DND-41 (cell line): ENCODE measurements around the gene SUN1.

ENCODE experiments used
- ATAC-seq: fragments of 200-7000 bp; cut with Tn5 transposase; 3 replicates; pipeline ENCODE4 v1.9.1; 2021; ENCODE audit warnings: low read depth; ENCODE audit not compliant: insufficient read depth
- DNase-seq: peaks from one replicate; pipeline ENCODE4 v3.0.0-alpha.2; 2020
- H2AFZ ChIP-seq: 2 replicates; pipeline ENCODE4 v1.6.0; 2012; ENCODE audit warnings: low read depth, low read length
- H3K27ac ChIP-seq: 2 replicates; pipeline ENCODE4 v1.5.1; 2012; ENCODE audit warnings: low read length, inconsistent platforms
- H3K27me3 ChIP-seq: fragments of 200-600 bp; sonication (generic); 2 replicates; pipeline ENCODE4 v1.6.0; 2012; ENCODE audit warnings: low read length, mild to moderate bottlenecking, inconsistent platforms; ENCODE audit not compliant: insufficient read depth, poor library complexity
- H3K36me3 ChIP-seq: 2 replicates; pipeline ENCODE4 v1.5.1; 2012; ENCODE audit warnings: low read length, inconsistent platforms; ENCODE audit not compliant: insufficient read depth
- H3K4me1 ChIP-seq: 2 replicates; pipeline ENCODE4 v1.5.1; 2012; ENCODE audit warnings: mild to moderate bottlenecking, low read length; ENCODE audit not compliant: insufficient read depth
- H3K4me2 ChIP-seq: 2 replicates; pipeline ENCODE4 v1.6.0; 2012; ENCODE audit warnings: mild to moderate bottlenecking, moderate library complexity, low read length, inconsistent platforms; ENCODE audit not compliant: insufficient read depth
- H3K4me3 ChIP-seq, 2 experiments: fragments of 200-600 bp in 1 of 2; shearing (Covaris generic) in 1 of 2; 2 replicates each; pipeline ENCODE4 v1.5.1; 2012 to 2016; ENCODE audit warnings: inconsistent platforms in 2 of 2, low read length in 2 of 2, mild to moderate bottlenecking in 2 of 2, low read depth in 1 of 2, moderate library complexity in 1 of 2
- H3K79me2 ChIP-seq: 2 replicates; pipeline ENCODE4 v1.6.0; 2012; ENCODE audit warnings: low read length, inconsistent platforms; ENCODE audit not compliant: insufficient read depth
- H3K9ac ChIP-seq: 2 replicates; pipeline ENCODE4 v1.6.0; 2012; ENCODE audit warnings: low read depth, mild to moderate bottlenecking, inconsistent platforms, low read length, moderate library complexity
- H3K9me3 ChIP-seq: 2 replicates; pipeline ENCODE4 v1.5.1; 2012; ENCODE audit warnings: low read length, moderate library complexity, mild to moderate bottlenecking, inconsistent platforms; ENCODE audit not compliant: insufficient read depth, severe bottlenecking
- H4K20me1 ChIP-seq: 2 replicates; pipeline ENCODE4 v1.6.0; 2012; ENCODE audit warnings: low read length; ENCODE audit not compliant: insufficient read depth
- EZH2 ChIP-seq: IDR thresholded peaks from 3 replicates; pipeline ENCODE4 v1.6.1; 2012; ENCODE audit warnings: borderline replicate concordance, low read depth, mild to moderate bottlenecking, moderate library complexity, low read length, inconsistent platforms; ENCODE audit not compliant: severe bottlenecking
- TF ChIP-seq, protein P1 (sequence below): IDR thresholded peaks from 2 replicates; pipeline ENCODE4 v1.5.1; 2012; ENCODE audit warnings: borderline replicate concordance, low read length, moderate library complexity, mild to moderate bottlenecking; ENCODE audit not compliant: poor library complexity, severe bottlenecking; ENCODE audit errors: extremely low read depth

Gene SUN1

DNA sequence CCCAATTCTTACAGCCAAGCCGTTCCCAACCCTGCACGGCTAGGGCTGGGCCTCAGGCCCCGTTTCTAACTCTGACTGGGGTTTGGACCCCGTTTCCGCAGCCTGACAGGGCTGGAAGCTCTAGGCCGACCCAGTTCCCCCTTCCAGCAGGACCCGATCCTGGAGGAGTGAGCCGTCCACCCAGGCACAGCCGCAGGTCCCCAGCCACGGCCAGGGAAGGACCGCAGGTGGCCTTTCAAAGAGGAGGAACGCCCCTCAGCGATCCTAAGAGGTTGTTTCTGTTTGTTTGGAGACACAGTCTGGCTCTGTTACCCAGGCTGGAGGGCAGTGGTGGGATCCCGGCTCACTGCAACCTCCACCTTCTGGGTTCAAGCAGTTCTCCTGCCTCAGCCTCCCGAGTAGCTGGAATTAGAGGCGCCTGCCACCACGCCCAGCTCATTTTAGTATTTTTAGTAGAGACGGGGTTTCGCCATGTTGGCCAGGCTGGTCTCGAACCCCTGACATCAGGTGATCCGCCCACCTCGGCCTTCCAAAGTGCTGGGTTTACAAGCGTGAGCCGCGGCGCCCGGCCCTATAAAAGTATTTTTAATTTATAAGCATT, 43.3 kb downstream of the SUN1 start:
- H4K20me1 ChIP-seq = peaks cover 27% of the 10 kb centered on the region
- no peaks in the 10 kb centered on the region for H3K27me3 ChIP-seq
- TF ChIP-seq, protein P1, sequence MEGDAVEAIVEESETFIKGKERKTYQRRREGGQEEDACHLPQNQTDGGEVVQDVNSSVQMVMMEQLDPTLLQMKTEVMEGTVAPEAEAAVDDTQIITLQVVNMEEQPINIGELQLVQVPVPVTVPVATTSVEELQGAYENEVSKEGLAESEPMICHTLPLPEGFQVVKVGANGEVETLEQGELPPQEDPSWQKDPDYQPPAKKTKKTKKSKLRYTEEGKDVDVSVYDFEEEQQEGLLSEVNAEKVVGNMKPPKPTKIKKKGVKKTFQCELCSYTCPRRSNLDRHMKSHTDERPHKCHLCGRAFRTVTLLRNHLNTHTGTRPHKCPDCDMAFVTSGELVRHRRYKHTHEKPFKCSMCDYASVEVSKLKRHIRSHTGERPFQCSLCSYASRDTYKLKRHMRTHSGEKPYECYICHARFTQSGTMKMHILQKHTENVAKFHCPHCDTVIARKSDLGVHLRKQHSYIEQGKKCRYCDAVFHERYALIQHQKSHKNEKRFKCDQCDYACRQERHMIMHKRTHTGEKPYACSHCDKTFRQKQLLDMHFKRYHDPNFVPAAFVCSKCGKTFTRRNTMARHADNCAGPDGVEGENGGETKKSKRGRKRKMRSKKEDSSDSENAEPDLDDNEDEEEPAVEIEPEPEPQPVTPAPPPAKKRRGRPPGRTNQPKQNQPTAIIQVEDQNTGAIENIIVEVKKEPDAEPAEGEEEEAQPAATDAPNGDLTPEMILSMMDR = no peak
- TF ChIP-seq EZH2 = no peak
- H3K4me3 ChIP-seq = peak overlapping the region in 1 of 2 experiments; percentile 26; a peak in 2 of 4 replicates
- DNase-seq (no peak), ATAC-seq (no peak)
- peak overlapping the region; percentile 45 for H3K9ac ChIP-seq
- no peaks in the 10 kb centered on the region for H3K9me3 ChIP-seq
- H3K4me1 ChIP-seq = peaks cover 44% of the 10 kb centered on the region
- H3K4me2 ChIP-seq = peak overlapping the region; percentile 49
- peaks cover 41% of the 10 kb centered on the region for H3K79me2 ChIP-seq
- peak overlapping the region; percentile 18 for H2AFZ ChIP-seq
- H3K36me3 ChIP-seq = peaks cover 44% of the 10 kb centered on the region
- H3K27ac ChIP-seq = peak overlapping the region; percentile 62

DNA sequence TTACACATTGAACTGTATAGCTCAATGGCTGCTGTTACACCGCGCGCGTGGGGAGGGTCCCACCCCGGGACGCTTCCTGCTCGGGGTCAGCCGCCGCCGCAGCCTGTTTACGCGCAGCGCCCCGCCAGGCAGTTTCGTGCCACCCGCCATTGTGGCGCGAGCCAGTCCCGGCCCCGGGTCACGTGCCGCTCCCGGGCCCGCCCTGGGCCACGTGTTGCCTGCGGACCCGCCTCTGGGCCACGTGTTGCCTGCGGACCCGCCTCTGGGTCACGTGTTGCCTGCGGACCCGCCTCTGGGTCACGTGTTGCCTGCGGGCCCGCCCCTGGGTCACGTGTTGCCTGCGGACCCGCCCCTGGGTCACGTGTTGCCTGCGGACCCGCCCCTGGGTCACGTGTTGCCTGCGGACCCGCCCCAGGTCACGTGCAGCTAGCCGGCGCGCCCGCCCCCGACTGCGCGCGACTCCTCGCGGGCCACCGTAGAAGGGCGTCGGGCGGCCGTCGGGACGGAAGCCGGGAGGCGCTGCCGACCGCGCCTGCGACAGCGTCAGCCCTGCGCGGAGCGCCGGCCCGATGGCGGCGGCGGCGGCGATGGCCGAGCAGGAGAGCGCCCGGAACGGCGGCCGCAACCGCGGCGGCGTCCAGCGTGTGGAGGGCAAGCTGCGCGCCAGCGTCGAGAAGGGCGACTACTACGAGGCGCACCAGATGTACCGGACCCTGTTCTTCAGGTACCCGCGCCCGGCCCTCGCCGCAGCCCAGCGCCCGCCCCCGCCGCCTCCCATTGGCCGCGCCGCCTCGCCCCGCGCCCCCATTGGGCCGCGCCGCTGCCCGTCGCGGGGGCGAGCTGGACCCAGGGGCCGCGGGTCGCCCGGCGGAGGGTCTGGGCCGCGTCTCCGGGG, 44.0 kb downstream of the SUN1 start, which contains the start of gene GET4:
TSS of gene GET4 (plus strand) at position 478 of the 895 bp plus-strand sequence. CDS start at position 570, 92 bp downstream.
- Histone ChIP-seq H3K4me3 (peak within 1 kb of the TSS; percentile 72 to 98; a peak in 3 of 4 replicates), H3K79me2 (peaks cover 48% of the 10 kb centered on the region), H3K9ac (peak within 1 kb of the TSS; percentile 77), H2AFZ (peak within 1 kb of the TSS; percentile 80), H3K27ac (peak within 1 kb of the TSS; percentile 81), H3K4me1 (peaks cover 44% of the 10 kb centered on the region), H3K4me2 (peak within 1 kb of the TSS; percentile 94), H4K20me1 (peaks cover 33% of the 10 kb centered on the region), H3K36me3 (peaks cover 44% of the 10 kb centered on the region), H3K9me3 (no peaks in the 10 kb centered on the region), H3K27me3 (no peaks in the 10 kb centered on the region)
- DNase-seq (peak; percentile 95), ATAC-seq (peak; percentile 83)
- TF ChIP-seq EZH2 = no peak
- TF ChIP-seq, protein P1 = peak; percentile 37

DNA sequence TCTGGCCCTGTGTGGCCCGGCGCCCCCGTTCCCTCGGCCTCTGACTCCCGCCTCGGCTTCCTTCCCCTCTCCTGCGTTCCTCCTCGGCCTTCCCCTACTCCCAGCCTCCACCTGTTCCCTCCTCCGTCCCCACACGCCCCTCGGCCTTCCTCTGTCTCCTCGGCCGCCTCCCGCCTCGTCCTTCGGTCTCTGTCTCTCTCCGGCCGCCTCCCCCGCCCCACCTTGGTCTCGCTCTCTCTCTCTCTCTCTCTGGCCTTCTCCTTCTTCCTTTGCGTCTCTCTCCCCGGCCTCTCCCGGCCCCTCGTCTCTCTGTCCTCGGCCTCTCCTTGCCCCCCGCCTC, 44.7 kb downstream of the SUN1 start:
- peak overlapping the region; percentile 80 for H2AFZ ChIP-seq
- DNase-seq = no peak

More for the DNA sequence above, 44.7 kb downstream of the SUN1 start:
- Histone ChIP-seq H4K20me1 (peaks cover 39% of the 10 kb centered on the region), H3K27ac (peak overlapping the region; percentile 81), H3K79me2 (peaks cover 55% of the 10 kb centered on the region), H3K27me3 (no peaks in the 10 kb centered on the region), H3K4me1 (peaks cover 44% of the 10 kb centered on the region), H3K4me3 (peak overlapping the region; percentile 72 to 98; a peak in 3 of 4 replicates), H3K9me3 (no peaks in the 10 kb centered on the region), H3K9ac (peak overlapping the region; percentile 77), H3K36me3 (peaks cover 39% of the 10 kb centered on the region), H3K4me2 (peak overlapping the region; percentile 94)
- peak; percentile 12 for ATAC-seq
- TF ChIP-seq, protein P1 = no peak
- TF ChIP-seq EZH2 = no peak
